Astrocyte of the spinal cord (primary cell): Measurements from ENCODE around the gene ZNF853.
"Not testable (repeated sequence)": the region's sequence is repeated elsewhere in the genome, so short reads cannot be mapped to it uniquely, and the experiment has no call there.

Source experiments
- DNase-seq: peaks from one replicate; pipeline ENCODE4 v3.0.0; 2011; ENCODE audit warnings: low read depth, low spot score
- H3K4me3 ChIP-seq: 2 replicates; pipeline ENCODE4 v1.5.1; 2011; ENCODE audit warnings: low read depth, mild to moderate bottlenecking, low read length, moderate library complexity
- in situ Hi-C: cut with HindIII; loops from 2 replicates; pipeline ENCODE4 v1.10.0; 2017; ENCODE audit warnings: low sequenced_read_pairs
- TF ChIP-seq, protein P1 (sequence below): IDR thresholded peaks from 2 replicates; pipeline ENCODE4 v1.5.1; 2012; ENCODE audit warnings: low read depth, mild to moderate bottlenecking, low read length, inconsistent platforms

The ZNF853 gene

DNA sequence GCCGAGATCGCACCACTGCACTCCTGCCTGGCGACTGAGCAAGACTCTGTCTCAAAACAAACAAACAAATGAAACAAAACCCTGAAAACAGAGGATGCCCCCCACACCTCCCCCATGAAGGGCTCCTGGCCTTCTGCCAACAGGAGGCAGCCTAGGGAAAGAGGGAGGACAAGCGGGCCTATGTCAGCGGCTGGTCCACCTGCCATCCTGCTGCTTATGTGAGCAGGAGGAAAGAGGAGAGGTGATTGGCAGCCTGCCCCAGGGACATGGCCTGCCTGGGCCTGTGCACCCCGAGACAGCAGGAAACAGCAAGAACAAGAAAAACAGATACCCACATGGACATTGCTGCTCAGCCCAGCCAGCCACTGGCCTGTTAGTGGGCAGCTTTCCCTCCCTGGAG is 12.6 kb downstream of the ZNF853 start:
- in situ Hi-C loops: no loop called here
- TF ChIP-seq, protein P1, sequence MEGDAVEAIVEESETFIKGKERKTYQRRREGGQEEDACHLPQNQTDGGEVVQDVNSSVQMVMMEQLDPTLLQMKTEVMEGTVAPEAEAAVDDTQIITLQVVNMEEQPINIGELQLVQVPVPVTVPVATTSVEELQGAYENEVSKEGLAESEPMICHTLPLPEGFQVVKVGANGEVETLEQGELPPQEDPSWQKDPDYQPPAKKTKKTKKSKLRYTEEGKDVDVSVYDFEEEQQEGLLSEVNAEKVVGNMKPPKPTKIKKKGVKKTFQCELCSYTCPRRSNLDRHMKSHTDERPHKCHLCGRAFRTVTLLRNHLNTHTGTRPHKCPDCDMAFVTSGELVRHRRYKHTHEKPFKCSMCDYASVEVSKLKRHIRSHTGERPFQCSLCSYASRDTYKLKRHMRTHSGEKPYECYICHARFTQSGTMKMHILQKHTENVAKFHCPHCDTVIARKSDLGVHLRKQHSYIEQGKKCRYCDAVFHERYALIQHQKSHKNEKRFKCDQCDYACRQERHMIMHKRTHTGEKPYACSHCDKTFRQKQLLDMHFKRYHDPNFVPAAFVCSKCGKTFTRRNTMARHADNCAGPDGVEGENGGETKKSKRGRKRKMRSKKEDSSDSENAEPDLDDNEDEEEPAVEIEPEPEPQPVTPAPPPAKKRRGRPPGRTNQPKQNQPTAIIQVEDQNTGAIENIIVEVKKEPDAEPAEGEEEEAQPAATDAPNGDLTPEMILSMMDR: no peak
- H3K4me3 ChIP-seq: no peak overlapping the region
- DNase-seq: no peak

DNA sequence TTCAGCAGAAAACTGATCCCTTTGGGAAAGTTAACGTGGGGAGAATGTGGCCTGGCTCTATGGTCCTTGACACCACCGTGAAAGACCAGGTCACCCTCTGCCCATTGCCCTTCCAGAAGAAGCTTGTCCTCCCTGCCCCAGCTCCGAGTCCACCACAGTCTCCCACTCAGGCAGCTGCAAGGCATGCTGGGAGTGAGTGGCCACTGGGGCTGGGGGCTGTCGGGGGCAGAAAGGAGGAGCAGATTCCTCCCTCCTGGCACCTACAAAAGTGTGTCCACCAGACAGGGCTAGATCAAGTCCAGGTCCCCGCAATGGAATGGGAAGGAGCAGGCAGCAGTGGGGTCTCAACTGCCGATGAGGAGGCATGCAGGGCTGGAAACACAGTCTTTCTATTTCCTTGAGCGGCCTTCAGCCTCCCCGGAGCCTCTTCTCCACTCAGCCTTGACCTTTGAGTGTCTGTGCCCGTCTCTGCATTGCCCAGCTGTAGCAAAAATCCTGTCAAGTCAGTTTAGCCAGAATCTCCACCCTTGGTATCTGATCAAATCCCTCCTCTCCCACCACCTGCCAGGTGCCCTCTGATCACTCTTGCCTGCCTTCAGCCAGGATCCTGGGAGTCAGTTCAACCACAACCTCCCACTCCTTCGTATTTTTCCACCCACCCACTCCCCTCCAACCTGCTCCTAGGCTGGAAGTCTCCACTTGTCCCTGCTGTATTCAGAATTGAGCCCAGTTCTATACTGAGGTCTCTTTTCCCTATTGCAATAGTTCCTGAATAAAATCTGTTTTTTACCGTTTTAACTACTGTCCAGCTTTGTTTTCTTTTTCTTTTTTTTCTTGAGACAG is 14.8 kb downstream of the ZNF853 start:
- H3K4me3 ChIP-seq: no peak overlapping the region
- in situ Hi-C loops: no loop called here
- TF ChIP-seq, protein P1: no peak
- no peak for DNase-seq

DNA sequence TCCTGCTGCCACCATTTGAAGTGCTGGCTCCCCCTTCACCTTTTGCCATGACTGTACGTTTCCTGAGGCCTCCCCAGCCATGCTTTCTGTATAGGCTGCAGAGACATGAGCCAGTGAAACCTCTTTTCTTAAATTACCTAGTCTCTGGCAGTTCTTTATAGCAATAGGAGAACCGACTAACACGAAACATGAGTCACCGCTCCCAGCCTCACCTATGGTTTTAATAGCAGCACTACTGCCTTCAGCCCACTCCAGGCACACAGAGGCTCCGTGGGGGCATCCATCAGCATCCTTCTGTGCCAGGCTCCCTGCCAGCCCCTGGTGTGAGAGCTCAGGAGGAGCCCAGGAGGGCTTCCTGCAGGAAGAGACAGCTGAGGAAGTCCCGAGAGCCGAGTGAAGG is 16.2 kb downstream of the ZNF853 start:
- no peak overlapping the region for H3K4me3 ChIP-seq
- in situ Hi-C loops: no loop called here
- no peak for DNase-seq
- TF ChIP-seq, protein P1: no peak

DNA sequence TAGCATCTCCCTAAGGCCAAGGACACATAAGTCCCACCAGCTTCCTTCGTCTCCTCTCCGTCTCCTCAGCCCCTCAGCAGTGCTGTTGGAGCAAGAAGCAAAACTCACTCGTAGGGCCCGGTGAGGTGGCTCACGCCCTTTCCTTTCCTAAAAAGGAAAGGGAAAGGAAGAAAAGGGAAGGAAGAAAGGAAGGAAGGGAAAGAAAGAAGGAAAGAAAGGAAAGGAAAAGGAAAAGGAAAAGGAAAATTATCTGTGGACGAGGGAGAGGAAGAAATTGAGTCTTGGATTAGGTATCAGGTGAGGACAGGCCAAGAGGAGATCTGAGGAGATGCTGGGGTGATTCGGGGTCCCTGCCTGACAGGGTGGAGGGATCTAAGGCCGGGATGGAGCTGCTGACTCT is 18.6 kb downstream of the ZNF853 start:
- TF ChIP-seq, protein P1: no peak
- in situ Hi-C loops: no loop called here
- DNase-seq: no peak
- H3K4me3 ChIP-seq: no peak overlapping the region

DNA sequence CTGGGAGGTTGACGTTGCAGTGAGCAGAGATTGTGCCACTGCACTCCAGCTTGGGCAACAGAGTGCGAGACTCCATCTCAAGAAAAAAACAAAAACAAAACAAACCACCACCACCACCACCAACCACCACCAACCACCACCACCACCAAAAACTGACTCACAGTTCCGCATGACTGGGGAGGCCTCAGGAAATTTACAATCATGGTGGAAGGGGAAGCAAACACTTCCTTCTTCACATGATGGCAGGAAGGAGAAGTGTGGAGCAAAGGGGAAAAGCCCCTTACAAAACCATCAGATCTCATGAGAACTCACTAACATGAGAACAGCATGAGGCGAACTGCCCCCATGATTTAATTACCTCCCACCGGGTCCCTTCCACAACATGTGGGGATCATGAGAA is 19.6 kb downstream of the ZNF853 start:
- H3K4me3 ChIP-seq, in situ Hi-C loops, DNase-seq: not testable (repeated sequence)

DNA sequence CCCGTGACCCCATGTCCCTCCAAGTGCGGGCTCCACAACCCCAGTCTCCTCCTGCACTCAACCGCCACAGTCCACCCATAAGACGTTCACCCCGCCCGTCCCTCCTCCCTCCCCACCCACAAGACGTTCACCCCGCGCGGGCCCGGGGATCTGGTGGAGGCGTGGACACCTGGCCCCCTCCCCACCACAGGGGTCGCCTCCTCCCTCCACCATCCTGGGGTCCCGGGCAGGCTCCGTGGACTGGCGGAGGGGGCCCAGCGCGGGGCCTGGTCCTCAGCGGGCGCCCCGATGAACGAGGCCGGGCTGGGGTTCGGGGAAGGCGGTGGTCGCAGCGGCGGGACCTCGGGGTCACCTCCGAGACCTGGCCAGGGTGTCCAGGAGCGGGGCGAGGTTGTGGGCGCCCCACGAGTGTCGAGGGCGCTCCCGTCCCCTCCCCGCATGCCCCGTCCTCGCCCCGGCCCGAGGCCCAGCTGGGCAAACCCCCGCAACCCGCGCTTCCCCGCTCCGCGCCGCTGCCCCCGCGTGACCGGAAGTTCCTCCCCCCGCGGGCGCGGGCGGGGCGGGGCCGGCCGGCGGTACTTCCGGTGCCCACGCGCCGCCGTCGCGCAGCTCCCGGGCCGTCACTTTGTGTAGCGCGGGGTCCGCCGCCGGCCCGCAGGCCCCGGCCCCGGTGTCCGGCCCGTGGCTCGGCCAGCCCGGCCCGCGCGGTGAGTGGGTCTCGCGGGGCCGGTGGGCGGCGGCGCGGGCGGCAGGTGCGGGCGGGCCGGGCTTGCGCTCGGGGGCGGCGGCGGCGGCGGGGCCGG is 21.5 kb downstream of the ZNF853 start, which contains the start of gene ZNF316:
TSS of gene ZNF316 (plus strand) at position 578 of the 803 bp plus-strand sequence. CDS start 5,092 bp downstream, outside the sequence.
- no peak for DNase-seq
- in situ Hi-C loops: no loop called here
- TF ChIP-seq, protein P1: no peak
- peak within 1 kb of the TSS; percentile 59 for H3K4me3 ChIP-seq
